CD14-positive monocyte (primary cell): ENCODE results near the gene SPAAR. TPM values are rescaled to one million over a fixed set of nuclear protein-coding genes. Genes with fewer than 3 reads are reported as not detected.

ENCODE experiments used
- DNase-seq, 3 donors: peaks; one replicate each; pipeline ENCODE4 v3.0.0-alpha.2; 2011 to 2022
- H2AFZ ChIP-seq: 2 replicates; pipeline ENCODE4 v1.6.0; 2012; ENCODE audit warnings: mild to moderate bottlenecking, low read depth, low read length, inconsistent platforms; ENCODE audit not compliant: insufficient read depth, poor library complexity, severe bottlenecking
- H3K27ac ChIP-seq, 2 donors: 1 replicate in 1 of 2; 2 replicates in 1 of 2; pipeline ENCODE4 v1.5.1; 2012 to 2013; ENCODE audit warnings: low read length in 2 of 2, control low read depth in 1 of 2, inconsistent platforms in 1 of 2, low read depth in 1 of 2, mild to moderate bottlenecking in 1 of 2
- H3K27me3 ChIP-seq, 2 donors: one replicate each; pipeline versions ENCODE4 v1.6.0 to v1.6.1; 2011 to 2013; ENCODE audit warnings: low read length in 2 of 2; ENCODE audit not compliant: control insufficient read depth in 2 of 2, insufficient read depth in 2 of 2
- H3K36me3 ChIP-seq, 2 donors: replicated peaks in 1 of 2; 1 replicate in 1 of 2; 2 replicates in 1 of 2; pipeline versions ENCODE4 v1.5.1 to v1.6.1; 2012 to 2013; ENCODE audit warnings: low read length in 2 of 2, control low read depth in 1 of 2, inconsistent platforms in 1 of 2, mild to moderate bottlenecking in 1 of 2; ENCODE audit not compliant: insufficient read depth in 2 of 2, control insufficient read depth in 1 of 2
- H3K4me1 ChIP-seq, 2 donors: 1 replicate in 1 of 2; 2 replicates in 1 of 2; pipeline versions ENCODE4 v1.5.1 to v1.6.1; 2012 to 2013; ENCODE audit warnings: low read length in 2 of 2, control low read depth in 1 of 2, inconsistent platforms in 1 of 2, mild to moderate bottlenecking in 1 of 2, moderate library complexity in 1 of 2; ENCODE audit not compliant: insufficient read depth in 2 of 2, control insufficient read depth in 1 of 2
- H3K4me2 ChIP-seq: replicated peaks from 2 replicates; pipeline ENCODE3; 2012; ENCODE audit warnings: low read length, moderate library complexity, mild to moderate bottlenecking; ENCODE audit not compliant: poor library complexity, severe bottlenecking; ENCODE audit errors: extremely low read depth
- H3K4me3 ChIP-seq, 3 experiments: fragments of 200-600 bp in 1 of 3; sonication (generic) in 1 of 3; replicated peaks in 1 of 3; 1 replicate in 2 of 3; 2 replicates in 1 of 3; pipeline ENCODE4 v1.5.1; 2011 to 2013; ENCODE audit warnings: low read length in 3 of 3, mild to moderate bottlenecking in 3 of 3, control low read depth in 2 of 3, low read depth in 2 of 3, inconsistent platforms in 1 of 3, moderate library complexity in 1 of 3
- H3K79me2 ChIP-seq: 2 replicates; pipeline ENCODE4 v1.6.0; 2012; ENCODE audit warnings: mild to moderate bottlenecking, control low read depth, inconsistent platforms, low read length, moderate library complexity; ENCODE audit not compliant: insufficient read depth
- H3K9ac ChIP-seq: 2 replicates; pipeline ENCODE4 v1.6.0; 2017; ENCODE audit warnings: low read length, mild to moderate bottlenecking; ENCODE audit not compliant: insufficient read depth, poor library complexity, severe bottlenecking
- H3K9me3 ChIP-seq, 2 donors: replicated peaks in 1 of 2; 1 replicate in 1 of 2; 2 replicates in 1 of 2; pipeline versions ENCODE4 v1.5.1 to v1.6.1; 2012 to 2013; ENCODE audit warnings: low read length in 2 of 2, control low read depth in 1 of 2; ENCODE audit not compliant: control insufficient read depth in 1 of 2, insufficient read depth in 1 of 2
- H4K20me1 ChIP-seq: 2 replicates; pipeline ENCODE4 v1.6.0; 2012; ENCODE audit warnings: mild to moderate bottlenecking, low read length, control low read depth, moderate library complexity; ENCODE audit not compliant: insufficient read depth
- H3K27ac Mint-ChIP-seq, 7 donors: one replicate each; pipeline ENCODE4 v1.8.0; 2020; ENCODE audit warnings: mild to moderate bottlenecking in 7 of 7, mixed read lengths in 7 of 7, moderate library complexity in 6 of 7, inconsistent platforms in 2 of 7
- H3K27me3 Mint-ChIP-seq, 3 donors: one replicate each; pipeline ENCODE4 v1.8.0; 2021 to 2022; ENCODE audit warnings: low read depth in 3 of 3, mild to moderate bottlenecking in 3 of 3, mixed read lengths in 3 of 3, moderate library complexity in 3 of 3, inconsistent platforms in 1 of 3
- H3K36me3 Mint-ChIP-seq, 2 donors: one replicate each; pipeline ENCODE4 v1.8.0; 2020; ENCODE audit warnings: mixed read lengths in 2 of 2, inconsistent platforms in 1 of 2, mild to moderate bottlenecking in 1 of 2
- H3K4me1 Mint-ChIP-seq: one replicate; pipeline ENCODE4 v1.8.0; 2020; ENCODE audit warnings: mild to moderate bottlenecking, mixed read lengths
- H3K4me3 Mint-ChIP-seq, 2 donors: one replicate each; pipeline ENCODE4 v1.8.0; 2020; ENCODE audit warnings: mild to moderate bottlenecking in 2 of 2, mixed read lengths in 2 of 2, moderate library complexity in 1 of 2
- H3K9me3 Mint-ChIP-seq, 7 donors: one replicate each; pipeline ENCODE4 v1.8.0; 2020 to 2022; ENCODE audit warnings: mixed read lengths in 7 of 7, mild to moderate bottlenecking in 6 of 7, moderate library complexity in 6 of 7, inconsistent platforms in 2 of 7
- WGBS: methylation state at CpG from one replicate; pipeline ENCODE4 v1.1.5; 2013; ENCODE audit warnings: missing lambda C conversion rate; ENCODE audit not compliant: insufficient coverage; 5-methylcytosine and 5-hydroxymethylcytosine counted together
- intact Hi-C, 2 donors: fragments of 100-400 bp; cut with micrococcal nuclease; formaldehyde crosslinking; loops; one replicate each; pipeline versions ENCODE4 v1.15.0 to v1.15.1; 2023
- polyA plus RNA-seq, 3 donors: library from polyadenylated mRNA; depleted of rRNA in 1 of 3; unstranded in 2 of 3; stranded (reverse) in 1 of 3; fragments of 300-500 nt in 2 of 3; fragments of >200 nt in 1 of 3; fragmentation: Illumina TruSeq in 2 of 3; gene quantifications; 1 replicate in 2 of 3; 2 replicates in 1 of 3; pipeline ENCODE4 v1.2.3, GENCODE V29; 2012 to 2021
- TF ChIP-seq, protein P1 (sequence below): fragments of 200-600 bp; IDR thresholded peaks from one replicate; pipeline ENCODE4 v1.8.0; 2022; ENCODE audit warnings: antibody characterized with exemption, mild to moderate bottlenecking

Gene SPAAR
- polyA plus RNA-seq, 3 donors = not detected

DNA sequence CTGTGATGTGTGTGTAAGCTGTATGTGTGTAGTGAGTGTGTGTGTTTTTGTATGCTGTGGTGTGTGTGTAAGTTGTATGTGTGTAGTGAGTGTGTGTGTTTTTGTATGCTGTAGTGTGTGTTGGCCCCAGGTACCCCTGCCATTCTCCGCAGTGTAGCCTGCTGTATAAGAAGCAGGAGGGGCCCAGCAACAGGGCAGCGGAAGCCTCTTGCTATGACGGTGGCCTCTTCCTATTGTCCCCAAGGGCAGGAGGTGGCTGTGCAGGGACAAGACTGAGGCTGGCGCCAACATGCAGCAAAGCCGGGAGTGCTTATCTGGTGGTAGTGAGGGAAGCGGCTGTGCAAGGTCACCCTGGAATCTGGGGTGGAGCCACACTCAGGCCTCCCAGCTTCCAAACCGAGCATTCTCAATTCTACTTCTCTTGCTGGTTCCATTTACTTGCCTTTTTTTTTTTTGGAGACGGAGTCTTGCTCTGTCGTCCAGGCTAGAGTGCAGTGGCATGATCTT, 5.1 kb downstream of the SPAAR start:
- H3K4me2 ChIP-seq = no peak overlapping the region
- H3K4me1 Mint-ChIP-seq = peaks cover 10% of the 10 kb centered on the region
- no peak overlapping the region for H3K4me3 ChIP-seq
- no peaks in the 10 kb centered on the region for H3K27me3 ChIP-seq
- peaks cover 8 to 10% of the 10 kb centered on the region in 2 donors for H3K4me1 ChIP-seq
- TF ChIP-seq, protein P1, sequence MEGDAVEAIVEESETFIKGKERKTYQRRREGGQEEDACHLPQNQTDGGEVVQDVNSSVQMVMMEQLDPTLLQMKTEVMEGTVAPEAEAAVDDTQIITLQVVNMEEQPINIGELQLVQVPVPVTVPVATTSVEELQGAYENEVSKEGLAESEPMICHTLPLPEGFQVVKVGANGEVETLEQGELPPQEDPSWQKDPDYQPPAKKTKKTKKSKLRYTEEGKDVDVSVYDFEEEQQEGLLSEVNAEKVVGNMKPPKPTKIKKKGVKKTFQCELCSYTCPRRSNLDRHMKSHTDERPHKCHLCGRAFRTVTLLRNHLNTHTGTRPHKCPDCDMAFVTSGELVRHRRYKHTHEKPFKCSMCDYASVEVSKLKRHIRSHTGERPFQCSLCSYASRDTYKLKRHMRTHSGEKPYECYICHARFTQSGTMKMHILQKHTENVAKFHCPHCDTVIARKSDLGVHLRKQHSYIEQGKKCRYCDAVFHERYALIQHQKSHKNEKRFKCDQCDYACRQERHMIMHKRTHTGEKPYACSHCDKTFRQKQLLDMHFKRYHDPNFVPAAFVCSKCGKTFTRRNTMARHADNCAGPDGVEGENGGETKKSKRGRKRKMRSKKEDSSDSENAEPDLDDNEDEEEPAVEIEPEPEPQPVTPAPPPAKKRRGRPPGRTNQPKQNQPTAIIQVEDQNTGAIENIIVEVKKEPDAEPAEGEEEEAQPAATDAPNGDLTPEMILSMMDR = no peak
- intact Hi-C loops = loop anchor here in 1 of 2 donors (10.0 kb wide), 1 partner anchor 60 kb away; no protein-coding TSS in a partner anchor
- no peaks in the 10 kb centered on the region for H3K9me3 ChIP-seq
- no peaks in the 10 kb centered on the region for H3K79me2 ChIP-seq
- no peak overlapping the region for H3K27ac ChIP-seq
- peaks cover 0 to 2% (median 0%) of the 10 kb centered on the region in 3 donors for H3K27me3 Mint-ChIP-seq
- H4K20me1 ChIP-seq = no peaks in the 10 kb centered on the region
- no peaks in the 10 kb centered on the region for H3K36me3 ChIP-seq
- no peak overlapping the region for H3K4me3 Mint-ChIP-seq
- no peak for DNase-seq
- H3K27ac Mint-ChIP-seq = no peak overlapping the region
- no peak overlapping the region for H2AFZ ChIP-seq
- no peak overlapping the region for H3K9ac ChIP-seq
- H3K9me3 Mint-ChIP-seq = no peaks in the 10 kb centered on the region
- H3K36me3 Mint-ChIP-seq = no peaks in the 10 kb centered on the region
- 47% methylated on average over 5 of the region's 9 CpGs for WGBS

DNA sequence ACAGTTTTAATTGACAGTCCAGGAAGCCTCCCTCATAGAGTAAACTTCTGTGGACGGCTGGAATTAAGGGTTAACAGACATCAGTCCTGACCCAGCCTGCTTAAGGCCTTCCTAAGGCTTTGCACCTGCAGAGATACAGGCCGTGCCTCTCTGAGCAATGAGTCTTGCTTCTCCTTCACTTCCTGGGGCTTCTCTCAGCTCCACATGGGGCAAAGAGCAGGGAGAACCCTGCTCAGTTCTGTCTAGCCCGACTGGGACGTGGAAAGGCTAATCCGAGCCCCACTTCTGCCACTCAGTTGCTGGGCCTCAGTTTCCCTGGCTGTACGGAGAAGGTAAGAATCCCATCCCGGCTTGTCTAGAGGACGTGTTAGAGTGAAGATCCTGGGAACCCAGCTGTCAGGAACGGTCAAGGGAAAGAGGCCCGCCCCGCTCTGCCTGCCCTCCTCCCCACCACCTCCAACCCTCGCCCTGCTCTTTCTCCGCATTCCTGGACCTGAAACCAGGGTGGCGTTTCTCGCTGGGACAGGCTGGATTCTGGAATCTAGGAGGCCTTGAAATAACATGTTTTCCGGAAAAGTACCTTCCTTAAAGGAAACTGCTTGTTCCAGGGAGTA, 6.5 kb downstream of the SPAAR start:
- Histone ChIP-seq H3K27ac (no peak overlapping the region), H3K27me3 (no peaks in the 10 kb centered on the region), H2AFZ (no peak overlapping the region), H3K9me3 (no peaks in the 10 kb centered on the region), H3K4me2 (no peak overlapping the region), H3K36me3 (no peaks in the 10 kb centered on the region), H4K20me1 (no peaks in the 10 kb centered on the region), H3K4me3 (no peak overlapping the region), H3K4me1 (peaks cover 15 to 16% of the 10 kb centered on the region in 2 donors), H3K79me2 (no peaks in the 10 kb centered on the region), H3K9ac (no peak overlapping the region)
- Mint-ChIP-seq H3K36me3 (no peaks in the 10 kb centered on the region), H3K4me1 (peaks cover 14% of the 10 kb centered on the region), H3K27me3 (no peaks in the 10 kb centered on the region), H3K27ac (no peak overlapping the region), H3K9me3 (no peaks in the 10 kb centered on the region), H3K4me3 (no peak overlapping the region)
- intact Hi-C loops = loop anchor here in 1 of 2 donors (10.0 kb wide), 1 partner anchor 61 kb away; no protein-coding TSS in a partner anchor
- DNase-seq = no peak
- 95% methylated on average over 13 of the region's 16 CpGs for WGBS
- TF ChIP-seq, protein P1 = no peak
